NCI-H2029 (cell line): ENCODE measurements around the gene TMEM209.

Experiments
- DNase-seq: peaks from one replicate; lab custom pipeline; 2025; lab: John Stamatoyannopoulos, UW

Gene TMEM209

GRCh38 chr7:130143986-130144311 lies 61.3 kb downstream of the TMEM209 start:
- no peak for DNase-seq

DNA sequence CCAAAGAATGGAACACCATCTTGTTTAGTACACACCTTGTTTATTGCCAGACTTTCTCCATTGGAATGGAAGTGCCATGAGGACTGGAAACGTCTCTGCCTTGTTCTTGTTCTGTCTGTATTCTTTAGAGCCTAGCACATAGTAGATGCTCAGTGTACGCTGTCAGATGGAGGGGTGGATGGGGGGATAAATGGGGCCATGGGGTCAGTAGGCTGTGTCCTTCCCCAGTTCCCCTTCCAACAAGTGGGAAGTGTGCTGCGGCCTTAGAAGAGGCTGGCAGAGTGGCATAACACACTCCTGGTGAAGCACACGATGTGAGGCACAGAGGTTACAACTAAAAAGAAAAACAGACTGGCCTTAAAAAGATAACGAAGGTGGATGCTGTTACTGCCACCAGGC lies 61.9 kb downstream of the TMEM209 start:
- DNase-seq = no peak

DNA sequence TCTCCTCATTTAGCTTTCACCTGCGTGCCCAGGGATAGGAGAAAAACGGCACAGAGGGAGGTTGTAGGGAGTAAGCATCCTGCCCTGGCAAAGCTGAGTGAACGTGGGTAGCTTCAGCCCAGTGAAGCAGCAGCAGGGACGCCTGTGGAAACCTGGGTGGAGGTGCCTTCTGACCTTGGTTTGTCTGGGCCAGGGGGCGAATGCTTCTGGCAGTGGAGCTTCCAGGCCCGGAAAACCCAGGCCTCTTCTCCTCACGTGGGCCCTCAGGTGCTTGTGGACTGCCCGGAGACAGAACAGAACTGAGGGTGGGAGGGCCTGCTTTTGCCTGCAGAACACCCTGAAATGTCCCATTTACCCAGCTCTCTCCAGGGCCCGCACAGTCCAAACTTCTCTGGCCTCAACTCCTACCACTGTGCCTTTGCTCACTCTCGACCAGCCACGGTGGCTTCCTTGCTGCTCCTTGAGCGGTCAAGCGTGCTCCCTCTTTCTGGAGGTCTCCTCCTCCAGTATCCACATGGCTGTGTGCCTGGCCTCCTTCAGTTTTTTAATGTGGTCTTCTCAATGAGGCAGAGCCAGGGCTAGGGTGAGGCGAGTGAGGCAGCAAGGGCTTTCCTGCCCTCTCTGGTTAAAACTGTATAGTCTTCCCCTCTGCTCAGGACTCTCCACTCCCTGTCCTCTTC lies 62.4 kb downstream of the TMEM209 start:
- no peak for DNase-seq

- DNase-seq = no peak
Observed at GRCh38 chr7:130141884-130142653, 63.1 kb downstream of the TMEM209 start.

DNA sequence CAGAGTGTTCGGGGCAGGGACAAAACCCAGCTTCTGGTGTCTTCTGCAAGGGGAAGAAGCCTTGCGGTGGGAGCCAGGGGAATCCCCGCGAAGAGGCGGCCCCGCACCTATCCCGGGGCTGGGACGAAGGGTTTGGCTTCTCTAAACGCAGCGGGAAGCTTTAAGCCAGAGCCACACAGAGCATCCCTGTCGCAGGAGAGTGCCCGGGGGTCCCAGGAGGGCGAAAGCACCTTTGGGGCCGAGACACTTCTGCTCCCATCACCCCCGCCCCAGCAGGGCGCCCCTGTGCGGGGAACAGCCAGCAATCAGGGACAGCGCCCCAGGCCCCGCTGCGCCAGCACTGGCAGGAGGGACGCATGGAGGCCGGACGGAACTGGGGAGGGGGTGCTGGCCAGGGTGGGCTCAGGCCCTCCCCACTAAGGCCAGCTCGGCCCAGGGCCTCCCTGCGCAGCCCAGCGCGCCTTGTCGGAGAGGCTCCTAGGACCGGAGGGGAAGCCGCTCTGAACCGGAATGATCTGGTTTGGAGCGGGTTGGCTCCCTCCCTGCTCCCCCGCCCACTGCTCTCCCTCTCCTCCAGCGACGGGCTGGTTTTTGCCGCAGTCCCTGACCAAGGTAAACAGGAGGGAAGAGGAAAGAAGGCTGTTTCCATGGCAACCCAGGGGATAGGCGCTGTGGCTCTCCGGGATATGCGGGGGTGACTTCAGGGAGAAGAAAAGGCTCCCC lies 63.9 kb downstream of the TMEM209 start:
- DNase-seq = peak; percentile 91

DNA sequence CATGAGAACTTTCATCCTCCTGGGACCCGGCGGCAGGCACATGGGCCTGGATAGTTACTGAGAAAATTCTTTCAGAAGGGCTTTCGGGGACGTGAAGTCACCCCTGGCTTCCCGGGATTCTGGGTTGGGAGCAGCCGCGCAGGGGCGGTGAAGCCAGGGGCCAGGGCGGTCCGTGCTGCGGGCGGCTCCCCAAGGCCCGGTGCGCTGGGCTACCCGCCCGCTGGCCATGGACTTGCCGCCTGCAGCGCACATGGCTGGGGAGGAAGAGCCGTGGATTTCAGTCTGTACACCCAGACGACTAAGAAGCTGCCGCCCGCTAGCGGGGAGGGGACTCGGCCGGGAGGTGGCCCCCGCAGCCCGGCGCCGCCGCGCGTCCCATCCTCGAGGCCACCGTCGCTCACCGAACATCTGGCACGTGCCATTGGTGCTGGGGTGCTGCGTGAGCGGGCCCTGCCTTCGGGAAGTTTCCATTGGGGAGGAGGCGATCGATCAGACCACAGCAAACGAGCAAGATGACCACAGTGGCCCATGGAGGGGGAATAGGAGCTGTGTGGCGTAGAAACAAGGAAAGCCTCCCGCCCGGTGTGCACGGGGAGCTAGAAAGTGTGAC lies 64.5 kb downstream of the TMEM209 start:
- DNase-seq = no peak

GRCh38 chr7:130139193-130139960 lies 65.8 kb downstream of the TMEM209 start:
- no peak for DNase-seq

- no peak for DNase-seq
Observed at GRCh38 chr7:130137207-130137606, 68.0 kb downstream of the TMEM209 start.

GRCh38 chr7:130136579-130137167 lies 68.5 kb downstream of the TMEM209 start:
- no peak for DNase-seq

DNA sequence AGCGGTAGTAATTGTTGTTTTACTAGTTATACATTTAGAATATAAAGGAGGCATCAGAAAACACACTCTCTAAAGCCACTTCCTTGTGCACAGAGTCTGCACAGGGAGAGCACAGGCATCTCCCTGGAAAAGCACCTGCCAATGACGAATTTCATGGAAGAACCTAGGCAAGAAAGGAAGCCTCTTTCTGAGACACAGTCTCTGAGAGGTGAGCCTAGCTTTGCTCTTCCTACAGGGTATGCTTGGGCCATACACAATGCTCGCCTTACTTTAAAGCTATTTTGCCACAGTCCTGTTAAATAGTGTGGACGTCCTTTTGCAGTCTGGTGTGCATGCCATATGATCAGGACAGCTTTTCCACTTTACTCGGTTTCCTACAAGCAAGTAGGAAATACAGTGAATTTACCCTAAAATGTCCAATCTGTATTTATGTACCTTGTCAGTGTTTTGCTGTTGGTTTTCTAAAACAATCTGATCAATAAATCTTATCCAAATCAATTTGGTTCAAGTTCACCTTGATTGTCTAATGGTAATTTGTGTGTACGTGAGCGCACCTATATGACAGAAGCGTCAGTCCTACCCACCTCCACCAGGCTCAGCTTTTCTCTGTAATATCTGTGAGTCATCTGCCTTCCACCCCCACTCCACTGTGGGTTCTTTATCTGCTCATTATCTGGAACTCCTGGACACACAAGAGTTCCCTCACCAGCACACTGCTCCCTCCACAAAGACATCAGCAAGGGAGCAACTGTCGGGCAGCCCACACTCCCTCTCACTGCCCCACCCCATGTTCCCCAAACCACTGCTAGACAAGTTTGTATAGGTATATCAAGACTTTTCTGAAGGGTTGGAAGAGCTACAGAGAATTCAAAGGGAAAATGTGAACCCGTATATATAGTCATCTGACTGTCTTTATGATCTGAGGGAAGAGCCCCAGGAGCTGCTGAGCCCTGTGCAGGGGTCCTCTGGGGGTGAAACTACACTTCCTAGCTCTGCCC lies 69.7 kb downstream of the TMEM209 start:
- no peak for DNase-seq

GRCh38 chr7:130134726-130135125 lies 70.5 kb downstream of the TMEM209 start:
- no peak for DNase-seq

- no peak for DNase-seq
Observed at GRCh38 chr7:130134106-130134636, 71.0 kb downstream of the TMEM209 start.

GRCh38 chr7:130133029-130133782 lies 72.0 kb downstream of the TMEM209 start:
- DNase-seq = no peak

- DNase-seq = no peak
Observed at GRCh38 chr7:130131964-130132875, 73.0 kb downstream of the TMEM209 start.

GRCh38 chr7:130131191-130131834 lies 73.9 kb downstream of the TMEM209 start:
- no peak for DNase-seq

GRCh38 chr7:130129011-130129411 lies 76.2 kb downstream of the TMEM209 start:
- no peak for DNase-seq

DNA sequence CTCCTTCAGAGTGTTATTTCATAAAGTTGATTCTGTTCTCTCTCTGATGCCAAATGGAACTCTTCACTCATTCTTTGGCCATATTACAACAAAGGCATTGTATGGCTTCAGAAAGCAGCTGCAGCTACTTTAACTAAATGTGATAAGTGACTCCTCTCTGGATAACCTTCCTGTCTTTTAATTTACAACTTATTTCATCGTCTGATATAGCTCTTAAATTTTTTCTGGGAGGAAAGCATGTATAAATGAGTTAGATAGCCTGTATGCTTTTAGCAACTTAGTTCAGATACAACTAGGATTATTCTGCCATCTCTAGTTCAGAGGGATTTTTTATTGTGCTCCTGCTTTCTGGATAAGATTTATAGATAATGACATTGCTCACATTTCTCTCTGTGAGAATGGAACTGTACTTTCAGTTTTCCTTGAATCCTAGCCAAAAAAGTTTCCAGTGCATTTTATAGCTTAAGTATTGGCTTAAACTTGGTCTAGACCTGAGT lies 77.3 kb downstream of the TMEM209 start:
- no peak for DNase-seq
